ENCODE results near the gene TRMT13. TPM values are rescaled to one million over a fixed set of nuclear protein-coding genes. Genes with fewer than 3 reads are reported as not detected.

The TRMT13 gene
- total RNA-seq, 4 donors from 2014 or later = 6.2 to 25.7 (median 9.3) TPM

DNA sequence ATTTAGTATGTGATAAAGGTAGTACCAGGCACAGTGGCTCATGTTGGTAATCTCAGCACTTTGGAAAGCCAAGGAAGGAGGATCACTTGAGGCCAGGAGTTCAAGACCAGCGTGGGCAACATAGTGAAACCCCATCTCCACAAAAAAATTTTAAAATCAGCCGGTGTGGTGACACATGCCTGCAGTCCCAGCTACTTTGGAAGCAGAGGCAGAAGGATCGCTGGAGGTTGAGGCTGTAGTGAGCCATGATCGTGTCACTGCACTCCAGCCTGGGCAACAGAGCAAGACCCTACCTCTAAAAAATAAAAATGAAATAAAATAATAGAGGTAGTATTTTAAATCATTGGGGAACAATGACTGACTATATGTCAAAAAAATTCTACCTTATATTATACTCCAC, 17.4 kb upstream of the TRMT13 start:
- peaks cover 0 to 43% (median 14%) of the 10 kb centered on the region in 4 donors for H3K36me3 ChIP-seq
- no peaks in the 10 kb centered on the region for H3K9me3 ChIP-seq
- no peaks in the 10 kb centered on the region for H3K27me3 ChIP-seq
- no peaks in the 10 kb centered on the region for H3K4me1 ChIP-seq
- TF ChIP-seq POLR2A (IDR thresholded peaks at IDR 0.05; ENCODE audit: low read depth) = no peak
- no peak for TF ChIP-seq POLR2AphosphoS5 (IDR thresholded peaks at IDR 0.05)
- TF ChIP-seq EP300 (IDR thresholded peaks at IDR 0.05) = no peak
- TF ChIP-seq, protein P1, sequence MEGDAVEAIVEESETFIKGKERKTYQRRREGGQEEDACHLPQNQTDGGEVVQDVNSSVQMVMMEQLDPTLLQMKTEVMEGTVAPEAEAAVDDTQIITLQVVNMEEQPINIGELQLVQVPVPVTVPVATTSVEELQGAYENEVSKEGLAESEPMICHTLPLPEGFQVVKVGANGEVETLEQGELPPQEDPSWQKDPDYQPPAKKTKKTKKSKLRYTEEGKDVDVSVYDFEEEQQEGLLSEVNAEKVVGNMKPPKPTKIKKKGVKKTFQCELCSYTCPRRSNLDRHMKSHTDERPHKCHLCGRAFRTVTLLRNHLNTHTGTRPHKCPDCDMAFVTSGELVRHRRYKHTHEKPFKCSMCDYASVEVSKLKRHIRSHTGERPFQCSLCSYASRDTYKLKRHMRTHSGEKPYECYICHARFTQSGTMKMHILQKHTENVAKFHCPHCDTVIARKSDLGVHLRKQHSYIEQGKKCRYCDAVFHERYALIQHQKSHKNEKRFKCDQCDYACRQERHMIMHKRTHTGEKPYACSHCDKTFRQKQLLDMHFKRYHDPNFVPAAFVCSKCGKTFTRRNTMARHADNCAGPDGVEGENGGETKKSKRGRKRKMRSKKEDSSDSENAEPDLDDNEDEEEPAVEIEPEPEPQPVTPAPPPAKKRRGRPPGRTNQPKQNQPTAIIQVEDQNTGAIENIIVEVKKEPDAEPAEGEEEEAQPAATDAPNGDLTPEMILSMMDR (IDR thresholded peaks at IDR 0.05) = no peak
- no peak overlapping the region for H3K4me3 ChIP-seq
- intact Hi-C loops (cut with DNase I) = no loop called here
- no peak overlapping the region for H3K27ac ChIP-seq (replicated peaks in 1 of 4)
- no peak for DNase-seq (ENCODE audit: extremely low spot score)
- 98% methylated on average over 4 of the region's 4 CpGs for WGBS

DNA sequence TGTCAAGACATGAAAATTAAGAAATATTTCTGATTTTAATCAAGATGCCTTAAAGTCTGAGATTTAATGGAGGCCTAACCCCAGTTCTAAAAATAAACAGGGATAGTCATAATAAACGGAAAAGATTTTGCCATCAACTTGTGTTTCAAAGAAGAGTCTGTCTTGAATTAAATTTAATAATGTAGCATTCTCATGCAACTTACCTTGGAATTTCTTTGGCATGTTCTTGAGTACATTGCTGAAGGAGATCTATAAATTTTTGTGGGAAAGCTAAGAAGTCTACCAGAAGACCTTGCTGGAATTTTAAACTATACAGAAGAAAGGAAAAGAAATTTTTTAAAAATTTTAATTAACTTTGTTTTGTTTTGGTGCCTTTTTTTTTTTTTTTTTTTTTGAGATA, 10.8 kb upstream of the TRMT13 start:
- no peak for DNase-seq (ENCODE audit: extremely low spot score)
- H3K27ac ChIP-seq (replicated peaks in 1 of 4) = no peak overlapping the region
- H3K9me3 ChIP-seq = no peaks in the 10 kb centered on the region
- no peaks in the 10 kb centered on the region for H3K27me3 ChIP-seq
- WGBS = 64% methylated on average over 1 of the region's 1 CpG
- no peak overlapping the region for H3K4me3 ChIP-seq
- H3K36me3 ChIP-seq = peaks cover 0 to 40% (median 12%) of the 10 kb centered on the region in 4 donors
- TF ChIP-seq POLR2A (IDR thresholded peaks at IDR 0.05; ENCODE audit: low read depth) (no peak), POLR2AphosphoS5 (IDR thresholded peaks at IDR 0.05) (no peak)
- no peaks in the 10 kb centered on the region for H3K4me1 ChIP-seq
- intact Hi-C loops (cut with DNase I) = no loop called here

DNA sequence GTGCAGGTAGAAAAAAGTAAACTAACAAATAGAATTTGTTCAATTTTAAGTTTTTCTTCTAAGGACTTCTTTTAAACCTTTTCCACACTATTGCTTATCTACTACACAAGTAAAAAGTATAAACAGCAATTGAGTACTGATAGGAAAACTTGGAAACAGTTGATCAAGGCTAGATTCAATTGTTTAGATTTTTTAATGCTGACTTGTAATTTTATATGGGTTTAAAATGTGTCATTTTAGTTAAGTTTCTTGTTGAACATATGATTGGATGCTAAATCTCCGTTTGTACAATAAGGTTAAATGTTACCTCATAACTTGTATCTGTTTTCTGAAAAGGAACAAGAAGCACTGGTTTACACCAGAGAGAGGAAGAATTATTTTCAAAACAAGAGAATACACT, 5.7 kb upstream of the TRMT13 start:
- WGBS = 86% methylated on average over 1 of the region's 1 CpG
- no peak for TF ChIP-seq EP300 (IDR thresholded peaks at IDR 0.05)
- intact Hi-C loops (cut with DNase I) = no loop called here

DNA sequence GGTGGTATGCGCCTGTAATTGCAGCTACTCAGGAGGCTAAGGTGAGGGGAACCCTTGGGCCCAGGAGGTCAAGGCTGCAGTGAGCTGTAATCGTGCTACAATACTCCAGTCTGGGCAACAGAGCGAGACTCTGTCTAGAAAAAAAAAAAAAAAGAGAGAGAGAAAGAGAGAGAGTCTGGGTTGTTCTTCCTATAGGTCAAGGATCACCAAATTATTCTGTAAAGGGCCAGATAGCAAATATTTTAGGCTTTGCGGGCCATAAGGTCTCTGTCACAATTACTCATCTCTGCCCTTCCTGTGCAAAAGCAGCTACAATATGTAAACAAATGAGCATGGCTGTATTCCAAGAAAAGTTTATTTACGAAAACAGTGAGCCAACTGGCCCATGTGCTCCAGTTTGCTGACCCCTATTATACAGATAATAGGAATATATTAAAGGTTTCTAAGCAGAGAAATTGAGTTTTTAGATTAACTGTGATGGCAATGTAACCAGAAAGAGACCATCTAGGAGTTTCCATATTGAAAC, 2.3 kb upstream of the TRMT13 start:
- Histone ChIP-seq H3K4me3 (no peak overlapping the region), H3K27me3 (no peaks in the 10 kb centered on the region), H3K4me1 (peaks cover 4 to 30% (median 28%) of the 10 kb centered on the region in 4 donors), H3K9me3 (no peaks in the 10 kb centered on the region), H3K36me3 (no peaks in the 10 kb centered on the region), H3K27ac (replicated peaks in 1 of 4) (no peak overlapping the region)
- no peak for DNase-seq (ENCODE audit: extremely low spot score)
- TF ChIP-seq POLR2A (IDR thresholded peaks at IDR 0.05; ENCODE audit: low read depth) (no peak), POLR2AphosphoS5 (IDR thresholded peaks at IDR 0.05) (no peak), EP300 (IDR thresholded peaks at IDR 0.05) (no peak)
- TF ChIP-seq, protein P1 (IDR thresholded peaks at IDR 0.05) = no peak
- intact Hi-C loops (cut with DNase I) = loop anchor here (5.0 kb wide), 3 partner anchors 93 to 278 kb away; partner anchors contain the start of genes AGL and DBT
- 94% methylated on average over 5 of the region's 5 CpGs for WGBS

More for the DNA sequence above, 5.7 kb upstream of the TRMT13 start:
- Histone ChIP-seq H3K36me3 (peaks cover 0 to 12% (median 0%) of the 10 kb centered on the region in 4 donors), H3K9me3 (no peaks in the 10 kb centered on the region), H3K27ac (replicated peaks in 1 of 4) (no peak overlapping the region), H3K27me3 (no peaks in the 10 kb centered on the region), H3K4me1 (peaks cover 0 to 10% (median 7%) of the 10 kb centered on the region in 4 donors), H3K4me3 (no peak overlapping the region)
- DNase-seq (ENCODE audit: extremely low spot score) = no peak

DNA sequence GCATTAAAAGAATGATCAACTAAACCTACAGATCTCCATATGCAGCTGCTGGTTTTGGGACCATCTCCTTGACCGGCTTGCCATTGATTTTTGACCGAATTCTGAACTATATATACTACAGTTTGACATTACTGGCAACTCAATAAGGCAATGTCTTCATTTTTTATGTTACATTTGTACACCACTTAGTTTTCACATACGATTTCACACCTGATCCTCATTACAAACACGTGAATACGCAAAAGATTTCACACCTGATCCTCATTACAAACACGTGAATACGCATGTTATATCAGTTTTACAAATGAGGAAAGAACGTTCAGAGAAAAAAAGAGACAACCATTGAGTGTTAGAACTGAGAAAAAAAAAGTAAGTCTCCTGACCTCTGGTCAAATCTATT, 1.3 kb upstream of the TRMT13 start:
- WGBS = 84% methylated on average over 8 of the region's 8 CpGs
- intact Hi-C loops (cut with DNase I) = loop anchor here (5.0 kb wide), 3 partner anchors 94 to 279 kb away; partner anchors contain the start of genes AGL and DBT
- no peaks in the 10 kb centered on the region for H3K9me3 ChIP-seq
- peaks cover 0 to 2% (median 0%) of the 10 kb centered on the region in 4 donors for H3K36me3 ChIP-seq
- DNase-seq (ENCODE audit: extremely low spot score) = no peak
- peak overlapping the region in 2 of 4 donors; percentile 73 to 75 for H3K4me3 ChIP-seq
- TF ChIP-seq, protein P1 (IDR thresholded peaks at IDR 0.05) = no peak
- TF ChIP-seq POLR2A (IDR thresholded peaks at IDR 0.05; ENCODE audit: low read depth) = no peak
- no peak for TF ChIP-seq EP300 (IDR thresholded peaks at IDR 0.05)
- TF ChIP-seq POLR2AphosphoS5 (IDR thresholded peaks at IDR 0.05) = no peak
- H3K27ac ChIP-seq (replicated peaks in 1 of 4) = no peak overlapping the region
- no peaks in the 10 kb centered on the region for H3K27me3 ChIP-seq
- peaks cover 4 to 32% (median 28%) of the 10 kb centered on the region in 4 donors for H3K4me1 ChIP-seq

All from esophagus muscularis mucosa (tissue), 4 donors.